Vagina (tissue), 2 donors: Measurements from ENCODE around the gene KIRREL3. TPM values are rescaled to one million over a fixed set of nuclear protein-coding genes. Genes with fewer than 3 reads are reported as not detected.

Experiments
- DNase-seq, 2 donors: peaks; one replicate each; pipeline ENCODE4 v3.0.0-alpha.2; 2017; ENCODE audit errors: extremely low spot score in 2 of 2
- H3K27ac ChIP-seq: fragments of 200-600 bp; sonication (generic); one replicate; pipeline ENCODE4 v1.5.1; 2019
- H3K27me3 ChIP-seq: fragments of 200-600 bp; sonication (generic); one replicate; pipeline ENCODE4 v1.5.1; 2019
- H3K36me3 ChIP-seq, 2 donors: fragments of 200-600 bp; sonication (generic); one replicate each; pipeline ENCODE4 v1.5.1; 2017 to 2019
- H3K4me1 ChIP-seq: fragments of 200-600 bp; sonication (generic); one replicate; pipeline ENCODE4 v1.5.1; 2019
- H3K4me3 ChIP-seq, 2 donors: fragments of 200-600 bp; sonication (generic); 1 replicate in 1 of 2; 2 replicates in 1 of 2; pipeline ENCODE4 v1.5.1; 2016 to 2019
- H3K9me3 ChIP-seq: fragments of 200-600 bp; sonication (generic); one replicate; pipeline ENCODE4 v1.5.1; 2019
- POLR2A ChIP-seq, 2 donors: fragments of 450-650 bp; IDR thresholded peaks; one replicate each; pipeline ENCODE4 v1.6.1; 2017; ENCODE audit warnings: antibody characterized with exemption in 2 of 2, mild to moderate bottlenecking in 2 of 2, moderate library complexity in 2 of 2
- POLR2AphosphoS5 ChIP-seq, 2 donors: sonication (generic); formaldehyde crosslinking; IDR thresholded peaks; one replicate each; pipeline ENCODE4 v1.9.0; 2017; ENCODE audit warnings: antibody characterized with exemption in 2 of 2, mild to moderate bottlenecking in 2 of 2, low read depth in 1 of 2; ENCODE audit not compliant: insufficient read depth in 1 of 2
- intact Hi-C: fragments of 100-400 bp; cut with DNase I; formaldehyde crosslinking; loops from one replicate; pipeline ENCODE4 v1.15.1; 2023
- total RNA-seq: library from RNA; depleted of rRNA; stranded (reverse); fragments of >200 nt; gene quantifications from one replicate; pipeline ENCODE4 v1.2.3, GENCODE V29; 2016
- TF ChIP-seq, protein P1 (sequence below), 3 experiments: fragments of 450-650 bp in 2 of 3; fragments of 200-600 bp in 1 of 3; sonication (generic) in 1 of 3; IDR thresholded peaks; one replicate each; pipeline ENCODE4 v1.5.1; 2017 to 2019; ENCODE audit warnings: antibody characterized with exemption in 3 of 3, mild to moderate bottlenecking in 2 of 3, moderate library complexity in 2 of 3

KIRREL3 gene
- total RNA-seq, 1 donor from 2014 or later: not detected

DNA sequence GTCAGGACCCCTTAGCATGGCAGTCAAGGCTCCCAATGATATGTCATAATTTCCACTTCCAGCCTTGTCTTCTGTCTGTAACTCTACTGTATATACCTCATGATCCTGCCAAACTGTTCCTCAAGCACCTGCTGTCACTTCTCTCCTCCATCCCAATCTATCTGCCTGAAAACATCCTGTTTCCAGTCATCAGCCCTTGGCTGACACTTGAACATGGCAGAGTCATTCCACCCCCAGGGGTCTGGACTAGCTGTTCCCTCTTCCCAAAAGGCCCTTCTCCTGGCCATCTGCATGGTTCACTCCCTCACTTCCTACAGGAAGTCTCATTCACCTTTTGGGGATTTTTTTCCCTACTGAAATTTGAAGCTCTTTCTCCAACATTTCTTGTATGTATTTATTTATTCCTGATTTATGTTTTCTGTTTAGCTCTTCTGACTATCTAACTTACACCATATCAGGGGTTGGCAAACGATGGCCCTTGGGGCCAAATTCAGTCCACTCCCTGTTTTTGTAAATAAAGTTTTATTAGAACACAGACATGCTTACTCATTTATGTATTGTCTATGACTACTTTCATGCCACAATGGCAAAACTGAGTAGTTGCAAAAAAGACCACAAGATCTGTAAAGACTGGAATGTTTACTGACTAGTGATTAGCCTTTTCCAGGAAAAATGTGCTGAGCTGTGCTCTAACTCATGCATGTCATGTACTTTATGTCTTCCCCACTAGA lies 278.4 kb downstream of the KIRREL3 start:
- DNase-seq: no peak
- Histone ChIP-seq H3K9me3 (no peaks in the 10 kb centered on the region), H3K27ac (no peak overlapping the region), H3K36me3 (no peaks in the 10 kb centered on the region), H3K27me3 (no peaks in the 10 kb centered on the region), H3K4me1 (no peaks in the 10 kb centered on the region), H3K4me3 (no peak overlapping the region)
- TF ChIP-seq POLR2AphosphoS5 (IDR thresholded peaks at IDR 0.05; ENCODE audit: insufficient read depth in 1 of 2, low read depth in 1 of 2) (no peak), POLR2A (IDR thresholded peaks at IDR 0.05) (no peak)
- TF ChIP-seq, protein P1, sequence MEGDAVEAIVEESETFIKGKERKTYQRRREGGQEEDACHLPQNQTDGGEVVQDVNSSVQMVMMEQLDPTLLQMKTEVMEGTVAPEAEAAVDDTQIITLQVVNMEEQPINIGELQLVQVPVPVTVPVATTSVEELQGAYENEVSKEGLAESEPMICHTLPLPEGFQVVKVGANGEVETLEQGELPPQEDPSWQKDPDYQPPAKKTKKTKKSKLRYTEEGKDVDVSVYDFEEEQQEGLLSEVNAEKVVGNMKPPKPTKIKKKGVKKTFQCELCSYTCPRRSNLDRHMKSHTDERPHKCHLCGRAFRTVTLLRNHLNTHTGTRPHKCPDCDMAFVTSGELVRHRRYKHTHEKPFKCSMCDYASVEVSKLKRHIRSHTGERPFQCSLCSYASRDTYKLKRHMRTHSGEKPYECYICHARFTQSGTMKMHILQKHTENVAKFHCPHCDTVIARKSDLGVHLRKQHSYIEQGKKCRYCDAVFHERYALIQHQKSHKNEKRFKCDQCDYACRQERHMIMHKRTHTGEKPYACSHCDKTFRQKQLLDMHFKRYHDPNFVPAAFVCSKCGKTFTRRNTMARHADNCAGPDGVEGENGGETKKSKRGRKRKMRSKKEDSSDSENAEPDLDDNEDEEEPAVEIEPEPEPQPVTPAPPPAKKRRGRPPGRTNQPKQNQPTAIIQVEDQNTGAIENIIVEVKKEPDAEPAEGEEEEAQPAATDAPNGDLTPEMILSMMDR (IDR thresholded peaks at IDR 0.05): no peak
- intact Hi-C loops: no loop called here

DNA sequence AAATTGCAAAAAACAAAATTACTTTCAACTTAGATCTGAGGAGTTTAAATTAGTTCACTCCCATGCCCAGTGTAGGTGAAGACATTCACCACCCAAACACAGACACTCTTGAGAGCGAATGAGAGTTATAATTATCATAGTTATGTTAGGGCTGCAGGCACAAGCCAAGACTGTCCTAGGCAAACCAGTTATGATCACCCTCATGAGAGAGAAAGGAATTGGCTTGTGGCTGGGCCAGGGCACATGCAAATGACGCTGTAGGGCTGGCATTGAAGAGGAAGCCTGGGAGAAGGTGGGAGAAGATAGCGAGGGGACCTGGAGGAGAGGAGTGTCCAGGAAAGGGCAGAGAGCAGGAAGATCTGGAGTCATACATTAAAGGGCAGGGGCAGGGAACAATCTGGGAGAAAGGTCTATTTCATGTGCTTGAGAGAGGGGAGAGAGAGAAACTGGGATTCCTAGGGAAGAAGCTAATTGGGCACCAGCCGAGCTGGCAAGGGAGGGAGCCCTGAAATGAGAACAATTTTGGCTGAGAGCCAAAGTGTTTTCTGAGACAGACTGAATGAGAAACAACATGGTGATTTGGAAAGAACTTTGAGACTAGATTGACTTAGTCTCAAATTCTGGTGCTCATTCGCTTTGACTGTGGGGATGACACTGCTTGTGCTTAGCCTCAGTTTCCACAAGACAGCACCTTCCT lies 279.9 kb downstream of the KIRREL3 start:
- intact Hi-C loops: no loop called here
- Histone ChIP-seq H3K4me3 (no peak overlapping the region), H3K4me1 (no peaks in the 10 kb centered on the region), H3K27ac (no peak overlapping the region), H3K9me3 (no peaks in the 10 kb centered on the region), H3K36me3 (no peaks in the 10 kb centered on the region), H3K27me3 (no peaks in the 10 kb centered on the region)
- TF ChIP-seq POLR2AphosphoS5 (IDR thresholded peaks at IDR 0.05; ENCODE audit: insufficient read depth in 1 of 2, low read depth in 1 of 2): no peak
- no peak for TF ChIP-seq POLR2A (IDR thresholded peaks at IDR 0.05)
- TF ChIP-seq, protein P1 (IDR thresholded peaks at IDR 0.05): no peak
- DNase-seq: no peak

DNA sequence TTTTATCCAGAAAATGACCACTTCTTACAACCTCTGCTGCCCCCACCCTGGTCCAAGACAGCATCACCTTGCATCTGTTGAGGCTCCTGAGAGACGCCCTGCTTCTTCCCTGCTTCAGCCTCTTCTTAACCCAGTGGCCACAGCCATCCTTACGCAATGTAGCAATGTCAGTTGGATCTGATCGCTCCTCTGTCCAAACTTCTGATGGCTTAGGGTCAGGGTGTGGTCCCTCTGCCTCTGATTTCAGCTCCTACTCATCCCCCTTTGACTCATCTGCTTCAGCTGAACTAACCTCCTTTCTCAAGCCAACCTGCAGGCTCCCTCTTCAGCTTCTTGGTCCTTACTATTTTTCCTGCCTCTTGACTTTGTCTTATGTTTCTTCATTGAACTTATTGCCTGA lies 280.8 kb downstream of the KIRREL3 start:
- Histone ChIP-seq H3K27me3 (no peaks in the 10 kb centered on the region), H3K36me3 (no peaks in the 10 kb centered on the region), H3K4me1 (no peaks in the 10 kb centered on the region), H3K4me3 (no peak overlapping the region), H3K9me3 (no peaks in the 10 kb centered on the region), H3K27ac (no peak overlapping the region)
- intact Hi-C loops: loop anchor here (10.0 kb wide), 1 partner anchor 275 kb away; no protein-coding TSS in a partner anchor
- TF ChIP-seq, protein P1 (IDR thresholded peaks at IDR 0.05): no peak
- no peak for TF ChIP-seq POLR2A (IDR thresholded peaks at IDR 0.05)
- no peak for TF ChIP-seq POLR2AphosphoS5 (IDR thresholded peaks at IDR 0.05; ENCODE audit: insufficient read depth in 1 of 2, low read depth in 1 of 2)
- no peak for DNase-seq

DNA sequence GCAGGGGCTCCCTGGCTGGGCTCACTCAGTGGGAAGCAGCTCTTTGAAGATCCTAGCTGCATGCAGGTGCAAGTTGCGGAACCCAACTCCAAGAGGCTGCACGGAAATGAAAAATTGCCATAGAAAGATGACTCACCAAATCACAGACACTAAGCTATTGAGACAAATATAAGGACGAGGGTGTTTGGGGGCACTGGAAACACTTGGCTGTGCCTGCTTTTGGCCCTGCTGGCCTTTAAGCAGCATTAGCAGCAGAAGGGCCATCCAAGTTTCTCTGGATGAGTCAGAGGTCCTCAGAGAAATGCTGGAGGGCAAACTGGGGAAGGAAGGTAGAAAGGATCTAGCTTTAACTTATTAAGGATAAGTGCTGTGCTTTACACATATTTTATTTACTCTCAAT lies 282.3 kb downstream of the KIRREL3 start:
- Histone ChIP-seq H3K4me1 (no peaks in the 10 kb centered on the region), H3K9me3 (no peaks in the 10 kb centered on the region), H3K4me3 (no peak overlapping the region), H3K36me3 (no peaks in the 10 kb centered on the region), H3K27me3 (no peaks in the 10 kb centered on the region), H3K27ac (no peak overlapping the region)
- intact Hi-C loops: loop anchor here (10.0 kb wide), 1 partner anchor 277 kb away; no protein-coding TSS in a partner anchor
- no peak for DNase-seq
- no peak for TF ChIP-seq POLR2A (IDR thresholded peaks at IDR 0.05)
- TF ChIP-seq, protein P1 (IDR thresholded peaks at IDR 0.05): no peak
